PC-3 (cell line): ENCODE results near the gene CMTM7. TPM values are rescaled to one million over a fixed set of nuclear protein-coding genes. Genes with fewer than 3 reads are reported as not detected.

Source experiments
- ATAC-seq: fragments of 200-7000 bp; cut with Tn5 transposase; 2 replicates; pipeline ENCODE4 v1.9.1; 2020; ENCODE audit warnings: mild to moderate bottlenecking, moderate library complexity
- BruUV-seq: library from RNA; stranded (reverse); fragments of 400-500 nt; replicated peaks from 2 replicates; lab custom pipeline; 2021; lab: Mats Ljungman, UMichigan
- CTCF ChIA-PET: fragments of 300-600 bp; sonication (Branson Sonifier 250); formaldehyde crosslinking; loops from one replicate; lab custom pipeline; 2022; ENCODE audit warnings: antibody characterized with exemption; lab: Charles Lee
- POLR2A ChIA-PET: fragments of 300-600 bp; sonication (Branson Sonifier 250); formaldehyde crosslinking; loops from one replicate; lab custom pipeline; 2022; ENCODE audit warnings: antibody characterized with exemption; ENCODE audit not compliant: unreplicated experiment; lab: Charles Lee
- DNase-seq: peaks from one replicate; pipeline ENCODE4 v3.0.0-alpha.2; 2015
- H2AFZ ChIP-seq: fragments of 300-600 bp; sonication (generic); 2 replicates; pipeline ENCODE4 v1.6.0; 2016; ENCODE audit warnings: antibody characterized with exemption, low read length
- H3F3A ChIP-seq: fragments of 300-600 bp; sonication (generic); one replicate; pipeline ENCODE4 v1.6.0; 2017; ENCODE audit warnings: antibody characterized with exemption, low read length, control low read depth, mild to moderate bottlenecking; ENCODE audit not compliant: unreplicated experiment
- H3K27ac ChIP-seq: fragments of 300-600 bp; sonication (generic); 2 replicates; pipeline ENCODE4 v1.5.1; 2016; ENCODE audit warnings: mild to moderate bottlenecking, low read length
- H3K27me3 ChIP-seq: fragments of 300-600 bp; sonication (generic); 2 replicates; pipeline ENCODE4 v1.6.1; 2016; ENCODE audit warnings: low read length, mixed read lengths
- H3K36me3 ChIP-seq: fragments of 300-600 bp; sonication (generic); 2 replicates; pipeline ENCODE4 v1.6.1; 2016; ENCODE audit warnings: low read depth, mixed run types, low read length, mixed read lengths
- H3K4me1 ChIP-seq: fragments of 300-600 bp; sonication (generic); 2 replicates; pipeline ENCODE4 v1.5.1; 2016; ENCODE audit warnings: low read length; ENCODE audit not compliant: insufficient read depth
- H3K4me2 ChIP-seq: fragments of 300-600 bp; sonication (generic); 2 replicates; pipeline ENCODE4 v1.6.0; 2016; ENCODE audit warnings: low read length
- H3K4me3 ChIP-seq: fragments of 300-600 bp; sonication (generic); 2 replicates; pipeline ENCODE4 v1.5.1; 2016; ENCODE audit warnings: mild to moderate bottlenecking, low read length, mixed read lengths
- H3K79me2 ChIP-seq: fragments of 300-600 bp; sonication (generic); 2 replicates; pipeline ENCODE4 v1.6.1; 2017; ENCODE audit warnings: low read length, mixed read lengths
- H3K9ac ChIP-seq: fragments of 300-600 bp; sonication (generic); 2 replicates; pipeline ENCODE4 v1.6.0; 2016; ENCODE audit warnings: mild to moderate bottlenecking, low read length
- H3K9me2 ChIP-seq: fragments of 300-600 bp; sonication (generic); replicated peaks from 2 replicates; pipeline ENCODE4 v1.6.1; 2016; ENCODE audit warnings: mixed run types, low read length, mixed read lengths
- H3K9me3 ChIP-seq: fragments of 300-600 bp; sonication (generic); 2 replicates; pipeline ENCODE4 v1.6.1; 2016; ENCODE audit warnings: low read length, mixed read lengths
- H4K20me1 ChIP-seq: fragments of 300-600 bp; sonication (generic); 2 replicates; pipeline ENCODE4 v1.6.1; 2016; ENCODE audit warnings: low read length, mixed read lengths
- EZH2 ChIP-seq: fragments of 300-600 bp; sonication (generic); IDR thresholded peaks from one replicate; pipeline ENCODE4 v1.6.1; 2017; ENCODE audit warnings: antibody characterized with exemption, mild to moderate bottlenecking, low read length; ENCODE audit not compliant: unreplicated experiment
- EZH2phosphoT487 ChIP-seq: fragments of 300-600 bp; sonication (generic); IDR thresholded peaks from 2 replicates; pipeline ENCODE4 v1.6.1; 2018; ENCODE audit warnings: mild to moderate bottlenecking, antibody characterized with exemption, low read length, borderline replicate concordance
- intact Hi-C: fragments of 100-400 bp; cut with micrococcal nuclease; formaldehyde crosslinking; loops from 2 replicates; pipeline ENCODE4 v1.9.0; 2023
- total RNA-seq: library from RNA; depleted of rRNA; stranded (reverse); fragments of >200 nt; gene quantifications from 2 replicates; pipeline ENCODE4 v1.2.3, GENCODE V29; 2014
- TF ChIP-seq, protein P1 (sequence below): fragments of 300-600 bp; sonication (generic); conservative IDR thresholded peaks from 2 replicates; pipeline ENCODE4 v1.5.1; 2017; ENCODE audit warnings: antibody characterized with exemption, low read depth, mild to moderate bottlenecking, low read length

Gene CMTM7
- total RNA-seq, 1 experiment from 2014 or later = 37.1 TPM

DNA sequence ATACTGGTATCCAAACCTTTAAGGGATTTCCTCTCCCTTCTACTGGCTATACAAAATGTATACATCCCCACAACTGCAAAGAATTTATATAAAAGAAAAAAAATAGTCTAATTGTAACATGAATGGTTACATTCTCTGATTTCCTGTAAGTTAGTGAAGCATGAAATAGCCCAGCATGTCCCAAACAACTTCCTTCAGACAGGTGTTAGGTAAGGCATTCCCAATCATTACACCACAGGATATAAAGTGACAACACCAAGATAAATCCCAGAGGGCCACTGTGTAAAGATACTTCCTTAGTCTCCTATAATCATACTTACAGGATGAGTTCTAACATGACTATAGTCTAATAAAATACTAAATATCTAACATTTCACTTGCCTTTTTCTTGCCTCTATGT is 103.4 kb downstream of the CMTM7 start:
- no peaks in the 10 kb centered on the region for H3K9me3 ChIP-seq
- no peak overlapping the region for H3K9ac ChIP-seq
- no peak for TF ChIP-seq EZH2phosphoT487
- no peak for TF ChIP-seq EZH2
- TF ChIP-seq, protein P1, sequence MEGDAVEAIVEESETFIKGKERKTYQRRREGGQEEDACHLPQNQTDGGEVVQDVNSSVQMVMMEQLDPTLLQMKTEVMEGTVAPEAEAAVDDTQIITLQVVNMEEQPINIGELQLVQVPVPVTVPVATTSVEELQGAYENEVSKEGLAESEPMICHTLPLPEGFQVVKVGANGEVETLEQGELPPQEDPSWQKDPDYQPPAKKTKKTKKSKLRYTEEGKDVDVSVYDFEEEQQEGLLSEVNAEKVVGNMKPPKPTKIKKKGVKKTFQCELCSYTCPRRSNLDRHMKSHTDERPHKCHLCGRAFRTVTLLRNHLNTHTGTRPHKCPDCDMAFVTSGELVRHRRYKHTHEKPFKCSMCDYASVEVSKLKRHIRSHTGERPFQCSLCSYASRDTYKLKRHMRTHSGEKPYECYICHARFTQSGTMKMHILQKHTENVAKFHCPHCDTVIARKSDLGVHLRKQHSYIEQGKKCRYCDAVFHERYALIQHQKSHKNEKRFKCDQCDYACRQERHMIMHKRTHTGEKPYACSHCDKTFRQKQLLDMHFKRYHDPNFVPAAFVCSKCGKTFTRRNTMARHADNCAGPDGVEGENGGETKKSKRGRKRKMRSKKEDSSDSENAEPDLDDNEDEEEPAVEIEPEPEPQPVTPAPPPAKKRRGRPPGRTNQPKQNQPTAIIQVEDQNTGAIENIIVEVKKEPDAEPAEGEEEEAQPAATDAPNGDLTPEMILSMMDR = no peak
- ATAC-seq (no peak), DNase-seq (no peak)
- H3K36me3 ChIP-seq = no peaks in the 10 kb centered on the region
- intact Hi-C loops = no loop called here
- no peak overlapping the region for H3K27ac ChIP-seq
- H4K20me1 ChIP-seq = no peaks in the 10 kb centered on the region
- H3K4me3 ChIP-seq = no peak overlapping the region
- H3K27me3 ChIP-seq = no peaks in the 10 kb centered on the region
- no peak overlapping the region for H2AFZ ChIP-seq
- H3K4me1 ChIP-seq = no peaks in the 10 kb centered on the region
- no peak overlapping the region for H3K4me2 ChIP-seq
- CTCF ChIA-PET = interaction anchor here (0.5 kb wide), 1 partner anchor 600 kb away, joined by 4 read pairs; no protein-coding TSS in a partner anchor
- POLR2A ChIA-PET = no interaction called here
- no peaks in the 10 kb centered on the region for H3F3A ChIP-seq
- no peaks in the 10 kb centered on the region for H3K9me2 ChIP-seq
- peaks cover 21% of the 10 kb centered on the region for H3K79me2 ChIP-seq
- BruUV-seq = no TSS peak

DNA sequence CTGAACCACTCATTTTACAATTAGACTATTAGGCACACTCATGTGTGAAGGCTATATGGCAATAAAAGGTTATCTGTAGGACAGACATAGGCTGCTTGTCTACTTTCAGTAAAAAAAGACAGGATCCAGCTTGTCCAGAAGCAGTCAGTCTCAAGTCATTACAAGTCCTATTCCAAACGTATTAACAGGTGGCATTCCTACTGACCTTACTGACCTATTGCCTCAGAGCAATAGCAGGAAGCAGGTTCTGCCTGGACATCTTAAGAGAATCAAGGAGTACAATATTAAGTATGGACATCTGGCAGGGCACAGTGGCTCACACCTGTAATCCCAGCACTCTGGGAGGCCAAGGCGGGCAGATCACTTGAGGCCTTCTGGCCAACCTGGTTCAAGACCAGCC is 104.0 kb downstream of the CMTM7 start:
- no peak overlapping the region for H3K27ac ChIP-seq
- no peak overlapping the region for H3K4me2 ChIP-seq
- H3F3A ChIP-seq = no peaks in the 10 kb centered on the region
- no peak overlapping the region for H2AFZ ChIP-seq
- DNase-seq (no peak), ATAC-seq (no peak)
- ChIA-PET POLR2A (no interaction called here), CTCF (interaction anchor here (0.5 kb wide), 1 partner anchor 601 kb away, joined by 4 read pairs; no protein-coding TSS in a partner anchor)
- 0 out of 2 replicates have a peak, but pooled peaks cover 3% of the 10 kb centered on the region for H4K20me1 ChIP-seq
- no peaks in the 10 kb centered on the region for H3K9me3 ChIP-seq
- H3K27me3 ChIP-seq = no peaks in the 10 kb centered on the region
- BruUV-seq = no TSS peak
- no peak overlapping the region for H3K4me3 ChIP-seq
- TF ChIP-seq, protein P1 = no peak
- TF ChIP-seq EZH2 (no peak), EZH2phosphoT487 (no peak)
- H3K4me1 ChIP-seq = 0 out of 2 replicates have a peak, but pooled peaks cover 3% of the 10 kb centered on the region
- intact Hi-C loops = no loop called here
- no peaks in the 10 kb centered on the region for H3K36me3 ChIP-seq
- H3K9ac ChIP-seq = no peak overlapping the region
- no peaks in the 10 kb centered on the region for H3K9me2 ChIP-seq
- H3K79me2 ChIP-seq = peaks cover 27% of the 10 kb centered on the region

DNA sequence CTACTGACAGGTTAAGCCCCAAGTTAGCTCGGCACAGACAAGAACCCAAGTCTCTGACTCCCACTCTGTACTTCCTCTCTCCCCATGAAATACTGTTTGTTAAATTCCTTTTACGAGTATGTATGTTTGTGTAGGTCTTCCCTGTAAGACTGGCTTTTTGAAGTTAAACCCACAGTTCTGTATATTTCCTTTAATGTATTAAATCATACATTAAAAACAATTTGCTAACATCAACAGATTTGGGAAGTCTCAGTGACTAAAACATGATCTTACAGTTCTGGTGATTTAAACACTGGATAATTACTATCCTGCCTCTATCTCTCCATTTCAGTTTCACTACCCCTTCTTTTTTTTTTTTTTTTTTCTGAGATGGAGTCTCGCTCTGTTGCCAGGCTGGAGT is 106.6 kb downstream of the CMTM7 start:
- H3K4me2 ChIP-seq = no peak overlapping the region
- no peak overlapping the region for H3K9ac ChIP-seq
- no peak overlapping the region for H3K27ac ChIP-seq
- H3F3A ChIP-seq = no peaks in the 10 kb centered on the region
- H3K27me3 ChIP-seq = no peaks in the 10 kb centered on the region
- no peaks in the 10 kb centered on the region for H3K36me3 ChIP-seq
- ATAC-seq (no peak), DNase-seq (no peak)
- intact Hi-C loops = no loop called here
- H3K4me1 ChIP-seq = peaks cover 20% of the 10 kb centered on the region
- H4K20me1 ChIP-seq = peaks cover 17% of the 10 kb centered on the region; the same call in 1 of the 2 replicates
- no peaks in the 10 kb centered on the region for H3K9me3 ChIP-seq
- ChIA-PET POLR2A (no interaction called here), CTCF (no interaction called here)
- BruUV-seq = no TSS peak
- H2AFZ ChIP-seq = no peak overlapping the region
- no peak overlapping the region for H3K4me3 ChIP-seq
- no peaks in the 10 kb centered on the region for H3K9me2 ChIP-seq
- TF ChIP-seq, protein P1 = no peak
- TF ChIP-seq EZH2 = no peak
- TF ChIP-seq EZH2phosphoT487 = no peak
- H3K79me2 ChIP-seq = peaks cover 38% of the 10 kb centered on the region
